Neural cell (in vitro differentiated cells): Measurements from ENCODE around the gene DNAJB12. TPM values are rescaled to one million over a fixed set of nuclear protein-coding genes. Genes with fewer than 3 reads are reported as not detected.
A peak's percentile ranks its signal among the peaks of the same experiment; 100 is the strongest.

Experiments used
- H2AFZ ChIP-seq: fragments of 200-600, 300-800 bp; sonication (generic), shearing (Covaris generic); 2 replicates; pipeline ENCODE4 v1.6.0; 2014; ENCODE audit warnings: low read depth, mild to moderate bottlenecking, antibody characterized with exemption, low read length, moderate library complexity
- H3F3A ChIP-seq: fragments of 200-600 bp; shearing (Covaris generic); 2 replicates; pipeline ENCODE4 v1.6.1; 2016; ENCODE audit warnings: mild to moderate bottlenecking, moderate library complexity, mixed read lengths, antibody characterized with exemption, low read length; ENCODE audit not compliant: insufficient read depth, poor library complexity, severe bottlenecking
- H3K27ac ChIP-seq: fragments of 200-600, 300-800 bp; sonication (generic), shearing (Covaris generic); 2 replicates; pipeline ENCODE4 v1.5.1; 2014; ENCODE audit warnings: mild to moderate bottlenecking, low read length, moderate library complexity
- H3K27me3 ChIP-seq: fragments of 300-800, 200-600 bp; sonication (generic), shearing (Covaris generic); 2 replicates; pipeline ENCODE4 v1.6.0; 2014; ENCODE audit warnings: mild to moderate bottlenecking, low read depth, low read length, moderate library complexity; ENCODE audit not compliant: insufficient read depth
- H3K36me3 ChIP-seq: fragments of 300-800, 200-600 bp; sonication (generic), shearing (Covaris generic); 2 replicates; pipeline ENCODE4 v1.5.1; 2014; ENCODE audit warnings: mild to moderate bottlenecking, antibody characterized with exemption, low read length, moderate library complexity; ENCODE audit not compliant: insufficient read depth
- H3K4me2 ChIP-seq: fragments of 300-800, 200-600 bp; sonication (generic), shearing (Covaris generic); 2 replicates; pipeline ENCODE4 v1.6.0; 2014; ENCODE audit warnings: mild to moderate bottlenecking, low read length
- H3K4me3 ChIP-seq: fragments of 300-800, 200-600 bp; sonication (generic), shearing (Covaris generic); 2 replicates; pipeline ENCODE4 v1.5.1; 2014; ENCODE audit warnings: mild to moderate bottlenecking, low read length, moderate library complexity
- H3K79me2 ChIP-seq: fragments of 200-600 bp; shearing (Covaris generic); replicated peaks from 2 replicates; pipeline ENCODE4 v1.6.0; 2014; ENCODE audit warnings: mild to moderate bottlenecking, low read length, moderate library complexity; ENCODE audit not compliant: insufficient read depth
- H3K9ac ChIP-seq: fragments of 300-800, 200-600 bp; sonication (generic), shearing (Covaris generic); 2 replicates; pipeline ENCODE4 v1.6.1; 2016; ENCODE audit warnings: mild to moderate bottlenecking, low read length, mixed read lengths
- H3K9me2 ChIP-seq: fragments of 200-600 bp; shearing (Covaris generic); 2 replicates; pipeline ENCODE4 v1.6.1; 2016; ENCODE audit warnings: mild to moderate bottlenecking, low read length, mixed read lengths; ENCODE audit not compliant: insufficient read depth
- H3K9me3 ChIP-seq: fragments of 200-600, 300-800 bp; sonication (generic), shearing (Covaris generic); 2 replicates; pipeline ENCODE4 v1.6.1; 2016; ENCODE audit warnings: mild to moderate bottlenecking, mixed run types, low read length, moderate library complexity, mixed read lengths
- H4K20me1 ChIP-seq: fragments of 200-600 bp; shearing (Covaris generic); 2 replicates; pipeline ENCODE4 v1.6.1; 2016; ENCODE audit warnings: mild to moderate bottlenecking, mixed run types; ENCODE audit not compliant: insufficient read depth
- CTCF ChIP-seq: fragments of 450-650 bp; IDR thresholded peaks from 2 replicates; pipeline ENCODE4 v1.5.1; 2014; ENCODE audit warnings: antibody characterized with exemption, mild to moderate bottlenecking, moderate library complexity; ENCODE audit not compliant: poor library complexity, severe bottlenecking
- EP300 ChIP-seq: fragments of 450-650 bp; conservative IDR thresholded peaks from 2 replicates; pipeline ENCODE4 v1.6.1; 2014; ENCODE audit warnings: antibody characterized with exemption, mild to moderate bottlenecking, moderate library complexity; ENCODE audit not compliant: poor library complexity, severe bottlenecking
- EZH2 ChIP-seq: fragments of 200-600, 300-800 bp; shearing (Covaris generic), sonication (generic); IDR thresholded peaks from 2 replicates; pipeline ENCODE4 v1.6.1; 2014; ENCODE audit warnings: antibody characterized with exemption, low read length, borderline replicate concordance, mild to moderate bottlenecking; ENCODE audit not compliant: insufficient read depth, poor library complexity, severe bottlenecking
- MXI1 ChIP-seq: fragments of 450-650 bp; conservative IDR thresholded peaks from 2 replicates; pipeline ENCODE4 v1.6.1; 2014; ENCODE audit warnings: antibody characterized with exemption, mild to moderate bottlenecking; ENCODE audit not compliant: poor library complexity, severe bottlenecking
- POLR2AphosphoS5 ChIP-seq: IDR thresholded peaks from 2 replicates; pipeline ENCODE4 v1.6.1; 2012
- RAD21 ChIP-seq: fragments of 450-650 bp; conservative IDR thresholded peaks from 2 replicates; pipeline ENCODE4 v1.6.1; 2014; ENCODE audit warnings: antibody characterized with exemption, mild to moderate bottlenecking, moderate library complexity
- REST ChIP-seq: IDR thresholded peaks from 2 replicates; pipeline ENCODE4 v1.6.1; 2012; ENCODE audit warnings: borderline replicate concordance
- SMC3 ChIP-seq: fragments of 450-650 bp; conservative IDR thresholded peaks from 2 replicates; pipeline ENCODE4 v1.6.1; 2014; ENCODE audit warnings: antibody characterized with exemption, mild to moderate bottlenecking, moderate library complexity; ENCODE audit not compliant: poor library complexity
- TAF1 ChIP-seq: IDR thresholded peaks from 2 replicates; pipeline ENCODE4 v1.6.1; 2012; ENCODE audit warnings: low read depth
- polyA plus RNA-seq: library from polyadenylated mRNA; depleted of rRNA; stranded (reverse); fragments of >200 nt; gene quantifications from 2 replicates; pipeline ENCODE4 v1.2.3, GENCODE V29; 2014

The DNAJB12 gene
- polyA plus RNA-seq, 1 donor from 2014 or later, result 24.5 TPM

- H2AFZ ChIP-seq, result no peak overlapping the region
- H3K4me2 ChIP-seq, result no peak overlapping the region
- no peaks in the 10 kb centered on the region for H3F3A ChIP-seq
- no peak overlapping the region for H3K4me3 ChIP-seq
- peak overlapping the region; percentile 98 for H3K27ac ChIP-seq
- H3K79me2 ChIP-seq, result no peaks in the 10 kb centered on the region
- TF ChIP-seq SMC3, result no peak
- no peak for TF ChIP-seq MXI1
- no peak for TF ChIP-seq REST
- TF ChIP-seq POLR2AphosphoS5, result no peak
- TF ChIP-seq EP300, result no peak
- no peak for TF ChIP-seq CTCF
- no peak for TF ChIP-seq RAD21
- TF ChIP-seq TAF1, result no peak
- no peak for TF ChIP-seq EZH2
- H3K9me2 ChIP-seq, result no peaks in the 10 kb centered on the region
- H3K9ac ChIP-seq, result peak overlapping the region; percentile 79
- H3K27me3 ChIP-seq, result no peaks in the 10 kb centered on the region
- peaks cover 3% of the 10 kb centered on the region for H3K36me3 ChIP-seq
- no peaks in the 10 kb centered on the region for H4K20me1 ChIP-seq
- H3K9me3 ChIP-seq, result no peaks in the 10 kb centered on the region
These were observed 22.2 kb downstream of the DNAJB12 start for GRCh38 chr10:72332423-72333111.

- H3K27me3 ChIP-seq, result no peaks in the 10 kb centered on the region
- peak overlapping the region; percentile 98 for H3K27ac ChIP-seq
- H4K20me1 ChIP-seq, result no peaks in the 10 kb centered on the region
- H3K4me2 ChIP-seq, result no peak overlapping the region
- H3K9ac ChIP-seq, result peak overlapping the region; percentile 79
- H3K79me2 ChIP-seq, result no peaks in the 10 kb centered on the region
- H3K9me3 ChIP-seq, result no peaks in the 10 kb centered on the region
- no peak overlapping the region for H3K4me3 ChIP-seq
- no peak overlapping the region for H2AFZ ChIP-seq
- TF ChIP-seq EP300 (no peak), CTCF (peak; percentile 26)
- H3F3A ChIP-seq, result no peaks in the 10 kb centered on the region
- no peaks in the 10 kb centered on the region for H3K36me3 ChIP-seq
- H3K9me2 ChIP-seq, result no peaks in the 10 kb centered on the region
These were observed 22.9 kb downstream of the DNAJB12 start for GRCh38 chr10:72331575-72332422.
